BLaER1 (cell line): ENCODE measurements around the gene DTL.
"Not testable (repeated sequence)": the region's sequence is repeated elsewhere in the genome, so short reads cannot be mapped to it uniquely, and the experiment has no call there.

Experiments used
- H3K27ac ChIP-seq: shearing (Covaris generic); formaldehyde crosslinking; 2 replicates; pipeline ENCODE4 v1.8.1; 2022
- H3K27me3 ChIP-seq: shearing (Covaris generic); formaldehyde crosslinking; 2 replicates; pipeline ENCODE4 v1.8.1; 2022
- H3K36me3 ChIP-seq: shearing (Covaris generic); formaldehyde crosslinking; 2 replicates; pipeline ENCODE4 v1.8.1; 2022
- H3K4me1 ChIP-seq: shearing (Covaris generic); formaldehyde crosslinking; 2 replicates; pipeline ENCODE4 v1.8.1; 2022
- H3K4me2 ChIP-seq: shearing (Covaris generic); formaldehyde crosslinking; 2 replicates; pipeline ENCODE4 v1.8.1; 2022
- H3K4me3 ChIP-seq: shearing (Covaris generic); formaldehyde crosslinking; 2 replicates; pipeline ENCODE4 v1.8.1; 2022
- H3K9ac ChIP-seq: shearing (Covaris generic); formaldehyde crosslinking; 2 replicates; pipeline ENCODE4 v1.8.1; 2022
- H3K9me3 ChIP-seq: shearing (Covaris generic); formaldehyde crosslinking; 2 replicates; pipeline ENCODE4 v1.8.1; 2022
- H4K20me1 ChIP-seq: shearing (Covaris generic); formaldehyde crosslinking; 2 replicates; pipeline ENCODE4 v1.8.1; 2022
- Cebpa-rat ChIP-seq: shearing (Covaris generic); IDR thresholded peaks from 2 replicates; pipeline ENCODE4 v1.8.1; 2022

DTL gene

GRCh38 chr1:212035123-212035834 is at the start of gene DTL, which contains the start of gene INTS7:
Gene DTL (plus strand): TSS chr1:212035748. CDS start chr1:212035891, 143 bp downstream.
Gene INTS7 (minus strand): TSS chr1:212035557. CDS start chr1:212035437, 120 bp downstream.
- no peak for TF ChIP-seq Cebpa-rat
- Histone ChIP-seq H3K36me3 (peaks cover 40% of the 10 kb centered on the region), H3K4me1 (peaks cover 77% of the 10 kb centered on the region)

GRCh38 chr1:211986628-211987254 is 48.8 kb upstream of the DTL start:
- Histone ChIP-seq H3K4me3 (no peak overlapping the region), H3K27me3 (no peaks in the 10 kb centered on the region), H4K20me1 (no peaks in the 10 kb centered on the region), H3K9me3 (no peaks in the 10 kb centered on the region), H3K36me3 (peaks cover 52% of the 10 kb centered on the region), H3K4me2 (no peak overlapping the region), H3K9ac (no peak overlapping the region), H3K27ac (no peak overlapping the region), H3K4me1 (no peaks in the 10 kb centered on the region)
- no peak for TF ChIP-seq Cebpa-rat

More at GRCh38 chr1:212035123-212035834, at the start of gene DTL, which contains the start of gene INTS7:
- Histone ChIP-seq H3K27me3 (no peaks in the 10 kb centered on the region), H3K27ac (peak within 1 kb of the TSS; percentile 92), H3K4me3 (peak within 1 kb of the TSS; percentile 92), H4K20me1 (peaks cover 37% of the 10 kb centered on the region), H3K9ac (peak within 1 kb of the TSS; percentile 94), H3K9me3 (no peaks in the 10 kb centered on the region), H3K4me2 (peak within 1 kb of the TSS; percentile 91)

- Histone ChIP-seq H3K4me2 (no peak overlapping the region), H3K4me1 (no peaks in the 10 kb centered on the region), H3K36me3 (peaks cover 43% of the 10 kb centered on the region), H3K9me3 (no peaks in the 10 kb centered on the region), H3K27ac (no peak overlapping the region), H3K4me3 (no peak overlapping the region), H3K27me3 (no peaks in the 10 kb centered on the region), H4K20me1 (no peaks in the 10 kb centered on the region), H3K9ac (no peak overlapping the region)
- TF ChIP-seq Cebpa-rat, result no peak
These were observed 43.9 kb upstream of the DTL start for GRCh38 chr1:211991695-211992094.

- H3K27me3 ChIP-seq, H3K4me2 ChIP-seq, H3K27ac ChIP-seq, H3K4me1 ChIP-seq, H4K20me1 ChIP-seq, H3K9ac ChIP-seq, H3K4me3 ChIP-seq: not testable (repeated sequence)
- Histone ChIP-seq H3K9me3 (peaks cover 16% of the 10 kb centered on the region), H3K36me3 (peaks cover 70% of the 10 kb centered on the region)
These were observed 38.1 kb upstream of the DTL start for GRCh38 chr1:211997426-211997825.

GRCh38 chr1:212002536-212002935 is 33.0 kb upstream of the DTL start:
- no peaks in the 10 kb centered on the region for H3K27me3 ChIP-seq
- peaks cover 82% of the 10 kb centered on the region for H3K36me3 ChIP-seq
- no peak overlapping the region for H3K4me3 ChIP-seq
- H3K4me1 ChIP-seq, result no peaks in the 10 kb centered on the region
- peaks cover 9% of the 10 kb centered on the region for H3K9me3 ChIP-seq
- no peak overlapping the region for H3K9ac ChIP-seq
- H3K4me2 ChIP-seq, result no peak overlapping the region
- no peak for TF ChIP-seq Cebpa-rat
- no peak overlapping the region for H3K27ac ChIP-seq
- no peaks in the 10 kb centered on the region for H4K20me1 ChIP-seq

- H3K4me2 ChIP-seq, result no peak overlapping the region
- no peaks in the 10 kb centered on the region for H3K4me1 ChIP-seq
- H4K20me1 ChIP-seq, result no peaks in the 10 kb centered on the region
- no peaks in the 10 kb centered on the region for H3K9me3 ChIP-seq
- no peak for TF ChIP-seq Cebpa-rat
- no peak overlapping the region for H3K27ac ChIP-seq
- no peaks in the 10 kb centered on the region for H3K27me3 ChIP-seq
- no peak overlapping the region for H3K9ac ChIP-seq
- no peak overlapping the region for H3K4me3 ChIP-seq
- peaks cover 84% of the 10 kb centered on the region for H3K36me3 ChIP-seq
These were observed 30.5 kb upstream of the DTL start for GRCh38 chr1:212004895-212005608.

- no peak for TF ChIP-seq Cebpa-rat
- Histone ChIP-seq H3K9me3 (no peaks in the 10 kb centered on the region), H3K9ac (no peak overlapping the region), H4K20me1 (no peaks in the 10 kb centered on the region), H3K4me1 (no peaks in the 10 kb centered on the region), H3K4me3 (no peak overlapping the region), H3K36me3 (peaks cover 82% of the 10 kb centered on the region), H3K4me2 (no peak overlapping the region), H3K27me3 (no peaks in the 10 kb centered on the region), H3K27ac (no peak overlapping the region)
These were observed 28.4 kb upstream of the DTL start for GRCh38 chr1:212007178-212007577.

- no peaks in the 10 kb centered on the region for H3K27me3 ChIP-seq
- no peak overlapping the region for H3K9ac ChIP-seq
- H3K4me3 ChIP-seq, result no peak overlapping the region
- H3K36me3 ChIP-seq, result peaks cover 77% of the 10 kb centered on the region
- H3K4me1 ChIP-seq, result no peaks in the 10 kb centered on the region
- H3K27ac ChIP-seq, result no peak overlapping the region
- no peak for TF ChIP-seq Cebpa-rat
- H4K20me1 ChIP-seq, result no peaks in the 10 kb centered on the region
- no peaks in the 10 kb centered on the region for H3K9me3 ChIP-seq
- no peak overlapping the region for H3K4me2 ChIP-seq
These were observed 27.7 kb upstream of the DTL start for GRCh38 chr1:212007886-212008285.

- Histone ChIP-seq H3K36me3 (peaks cover 75% of the 10 kb centered on the region), H3K27ac (no peak overlapping the region), H3K4me3 (no peak overlapping the region), H3K9me3 (peaks cover under 1% of the 10 kb centered on the region), H3K9ac (no peak overlapping the region), H3K27me3 (no peaks in the 10 kb centered on the region), H4K20me1 (no peaks in the 10 kb centered on the region), H3K4me1 (no peaks in the 10 kb centered on the region), H3K4me2 (no peak overlapping the region)
- no peak for TF ChIP-seq Cebpa-rat
These were observed 26.0 kb upstream of the DTL start for GRCh38 chr1:212009561-212009960.

GRCh38 chr1:212010004-212010403 is 25.5 kb upstream of the DTL start:
- no peak for TF ChIP-seq Cebpa-rat
- Histone ChIP-seq H3K4me2 (no peak overlapping the region), H3K27me3 (no peaks in the 10 kb centered on the region), H3K9ac (no peak overlapping the region), H4K20me1 (no peaks in the 10 kb centered on the region), H3K4me3 (no peak overlapping the region), H3K36me3 (peaks cover 76% of the 10 kb centered on the region), H3K9me3 (peaks cover 5% of the 10 kb centered on the region), H3K27ac (no peak overlapping the region), H3K4me1 (no peaks in the 10 kb centered on the region)
